HCT116 (cell line): ENCODE data around the gene GNB1L. TPM values are rescaled to one million over a fixed set of nuclear protein-coding genes. Genes with fewer than 3 reads are reported as not detected.

Experiments
- ATAC-seq: fragments of 200-7000 bp; cut with Tn5 transposase; 2 replicates; pipeline ENCODE4 v1.9.1; 2020; ENCODE audit warnings: mild to moderate bottlenecking, moderate library complexity
- BruUV-seq: library from RNA; stranded (reverse); fragments of 400-500 nt; replicated peaks from 2 replicates; lab custom pipeline; 2021; lab: Mats Ljungman, UMichigan
- CTCF ChIA-PET: fragments of 300-600 bp; sonication (Branson Sonifier 250); formaldehyde crosslinking; loops from one replicate; lab custom pipeline; 2021; ENCODE audit warnings: antibody characterized with exemption; lab: Charles Lee
- POLR2A ChIA-PET: fragments of 300-600, 350-600 bp; sonication (Branson Sonifier 250); formaldehyde crosslinking; loops from one replicate; lab custom pipeline; 2021; ENCODE audit warnings: antibody characterized with exemption; lab: Charles Lee
- RAD21 ChIA-PET, 2 experiments: fragments of 300-600 bp; sonication (Branson Sonifier 250); formaldehyde crosslinking; loops; one replicate each; lab custom pipeline; 2023; ENCODE audit warnings: low total read pairs in 2 of 2; ENCODE audit not compliant: uncharacterized antibody in 2 of 2, unreplicated experiment in 2 of 2, low non-redundant PET in 1 of 2; lab: Charles Lee
- DNase-seq: peaks from one replicate; pipeline ENCODE4 v3.0.0-alpha.2; 2010; ENCODE audit warnings: low read depth, low spot score
- H2AFZ ChIP-seq: fragments of 200-600 bp; shearing (Covaris generic), sonication (generic); 2 replicates; pipeline ENCODE4 v1.6.1; 2017; ENCODE audit warnings: low read depth, mixed run types, mixed read lengths, antibody characterized with exemption, low read length; ENCODE audit not compliant: poor library complexity, severe bottlenecking
- H3K27ac ChIP-seq: 2 replicates; pipeline ENCODE4 v1.5.1; 2012; ENCODE audit warnings: low read depth, low read length
- H3K27me3 ChIP-seq: fragments of 200-600 bp; sonication (generic); 2 replicates; pipeline ENCODE4 v1.6.1; 2016; ENCODE audit warnings: mixed run types, low read length, mixed read lengths; ENCODE audit not compliant: insufficient read depth
- H3K36me3 ChIP-seq, 2 experiments: fragments of 200-500 bp in 1 of 2; fragments of 200-600 bp in 1 of 2; sonication (Bioruptor generic) in 1 of 2; sonication (generic) in 1 of 2; 2 replicates each; pipeline versions ENCODE4 v1.5.1 to v1.6.1; 2014 to 2016; ENCODE audit warnings: low read length in 2 of 2, inconsistent platforms in 1 of 2, mixed read lengths in 1 of 2, mixed run types in 1 of 2; ENCODE audit not compliant: insufficient read depth in 2 of 2, control insufficient read depth in 1 of 2
- H3K4me1 ChIP-seq, 2 experiments: fragments of 200-600 bp in 1 of 2; sonication (generic) in 1 of 2; 2 replicates each; pipeline versions ENCODE4 v1.5.1 to v1.6.1; 2012 to 2017; ENCODE audit warnings: low read length in 2 of 2, inconsistent platforms in 1 of 2, mild to moderate bottlenecking in 1 of 2, mixed read lengths in 1 of 2, mixed run types in 1 of 2, moderate library complexity in 1 of 2; ENCODE audit not compliant: insufficient read depth in 2 of 2, control insufficient read depth in 1 of 2
- H3K4me2 ChIP-seq: fragments of 200-600 bp; sonication (generic); 2 replicates; pipeline ENCODE4 v1.6.1; 2017; ENCODE audit warnings: mixed run types, low read length, mixed read lengths
- H3K4me3 ChIP-seq, 2 experiments: fragments of 200-600 bp in 1 of 2; sonication (generic) in 1 of 2; replicated peaks in 1 of 2; 2 replicates each; pipeline ENCODE4 v1.5.1; 2011 to 2016; ENCODE audit warnings: low read length in 2 of 2, control low read depth in 1 of 2, low read depth in 1 of 2, mild to moderate bottlenecking in 1 of 2, mixed read lengths in 1 of 2, mixed run types in 1 of 2
- H3K79me2 ChIP-seq: fragments of 200-600 bp; sonication (generic); 2 replicates; pipeline ENCODE4 v1.6.1; 2017; ENCODE audit warnings: mild to moderate bottlenecking, mixed run types, low read length, moderate library complexity, mixed read lengths; ENCODE audit not compliant: insufficient read depth
- H3K9ac ChIP-seq: fragments of 200-600 bp; sonication (generic); 2 replicates; pipeline ENCODE4 v1.6.1; 2016; ENCODE audit warnings: low read length, mixed read lengths
- H3K9me2 ChIP-seq: fragments of 200-600 bp; sonication (generic), shearing (Covaris generic); 2 replicates; pipeline ENCODE4 v1.6.1; 2017; ENCODE audit warnings: mixed run types, mild to moderate bottlenecking, moderate library complexity; ENCODE audit not compliant: insufficient read depth
- H3K9me3 ChIP-seq, 2 experiments: fragments of 200-500 bp in 1 of 2; fragments of 200-600 bp in 1 of 2; sonication (Bioruptor generic) in 1 of 2; sonication (generic) in 1 of 2; 2 replicates each; pipeline ENCODE4 v1.6.1; 2014 to 2017; ENCODE audit warnings: low read length in 2 of 2, mixed read lengths in 2 of 2, inconsistent platforms in 1 of 2, low read depth in 1 of 2, mild to moderate bottlenecking in 1 of 2, mixed run types in 1 of 2, moderate library complexity in 1 of 2; ENCODE audit not compliant: control insufficient read depth in 1 of 2, insufficient read depth in 1 of 2
- H4K20me1 ChIP-seq: fragments of 200-600 bp; sonication (generic), shearing (Covaris generic); 2 replicates; pipeline ENCODE4 v1.6.1; 2017; ENCODE audit warnings: mixed run types, mild to moderate bottlenecking, moderate library complexity; ENCODE audit not compliant: insufficient read depth
- ATF3 ChIP-seq: IDR thresholded peaks from 2 replicates; pipeline ENCODE4 v1.6.1; 2012
- CBX3 ChIP-seq: IDR thresholded peaks from 2 replicates; pipeline ENCODE4 v1.6.1; 2012; ENCODE audit warnings: low read depth
- CEBPB ChIP-seq: IDR thresholded peaks from 2 replicates; pipeline ENCODE4 v1.6.1; 2012; ENCODE audit warnings: low read depth
- SIN3A ChIP-seq: IDR thresholded peaks from 2 replicates; pipeline ENCODE4 v1.6.1; 2012; ENCODE audit warnings: low read depth
- SRF ChIP-seq: IDR thresholded peaks from 2 replicates; pipeline ENCODE4 v1.6.1; 2012; ENCODE audit warnings: low read depth
- YY1 ChIP-seq: IDR thresholded peaks from 2 replicates; pipeline ENCODE4 v1.6.1; 2011; ENCODE audit warnings: low read length, low read depth, moderate library complexity, mild to moderate bottlenecking; ENCODE audit not compliant: insufficient replicate concordance; ENCODE audit errors: extremely low read depth
- ZBTB33 ChIP-seq: IDR thresholded peaks from 2 replicates; pipeline ENCODE4 v1.6.1; 2011; ENCODE audit warnings: mild to moderate bottlenecking, low read length, moderate library complexity; ENCODE audit not compliant: insufficient replicate concordance; ENCODE audit errors: extremely low read depth
- ZNF274 ChIP-seq: fragments of 200-500 bp; sonication (Bioruptor generic); IDR thresholded peaks from 2 replicates; pipeline ENCODE4 v1.6.1; 2014; ENCODE audit warnings: mild to moderate bottlenecking, low read depth, low read length, inconsistent platforms
- intact Hi-C: fragments of 100-400 bp; cut with micrococcal nuclease; formaldehyde crosslinking; loops from 2 replicates; pipeline ENCODE4 v1.10.0; 2022
- total RNA-seq: library from RNA; stranded (reverse); gene quantifications from one replicate; pipeline ENCODE4 v1.2.1, GENCODE V29; 2021; ENCODE audit not compliant: unreplicated experiment
- TF ChIP-seq, protein P1 (sequence below): IDR thresholded peaks from 2 replicates; pipeline ENCODE4 v1.6.1; 2012; ENCODE audit warnings: low read depth

Gene GNB1L
- total RNA-seq, 1 experiment from 2014 or later, result 12.1 TPM

- no peaks in the 10 kb centered on the region for H3K79me2 ChIP-seq
- no TSS peak for BruUV-seq
- ATAC-seq (no peak), DNase-seq (no peak)
- peak overlapping the region; percentile 50; the same call in 1 of the 2 replicates for H3K9ac ChIP-seq
- no peak overlapping the region for H3K4me3 ChIP-seq
- no peak overlapping the region for H3K4me2 ChIP-seq
- H4K20me1 ChIP-seq, result no peaks in the 10 kb centered on the region
- CTCF ChIA-PET, result no interaction called here
- intact Hi-C loops, result no loop called here
- no peaks in the 10 kb centered on the region for H3K9me2 ChIP-seq
- TF ChIP-seq ZBTB33, result no peak
- TF ChIP-seq YY1, result no peak
- no peak for TF ChIP-seq ZNF274
- no peak for TF ChIP-seq SIN3A
- no peak for TF ChIP-seq CEBPB
- TF ChIP-seq, protein P1, sequence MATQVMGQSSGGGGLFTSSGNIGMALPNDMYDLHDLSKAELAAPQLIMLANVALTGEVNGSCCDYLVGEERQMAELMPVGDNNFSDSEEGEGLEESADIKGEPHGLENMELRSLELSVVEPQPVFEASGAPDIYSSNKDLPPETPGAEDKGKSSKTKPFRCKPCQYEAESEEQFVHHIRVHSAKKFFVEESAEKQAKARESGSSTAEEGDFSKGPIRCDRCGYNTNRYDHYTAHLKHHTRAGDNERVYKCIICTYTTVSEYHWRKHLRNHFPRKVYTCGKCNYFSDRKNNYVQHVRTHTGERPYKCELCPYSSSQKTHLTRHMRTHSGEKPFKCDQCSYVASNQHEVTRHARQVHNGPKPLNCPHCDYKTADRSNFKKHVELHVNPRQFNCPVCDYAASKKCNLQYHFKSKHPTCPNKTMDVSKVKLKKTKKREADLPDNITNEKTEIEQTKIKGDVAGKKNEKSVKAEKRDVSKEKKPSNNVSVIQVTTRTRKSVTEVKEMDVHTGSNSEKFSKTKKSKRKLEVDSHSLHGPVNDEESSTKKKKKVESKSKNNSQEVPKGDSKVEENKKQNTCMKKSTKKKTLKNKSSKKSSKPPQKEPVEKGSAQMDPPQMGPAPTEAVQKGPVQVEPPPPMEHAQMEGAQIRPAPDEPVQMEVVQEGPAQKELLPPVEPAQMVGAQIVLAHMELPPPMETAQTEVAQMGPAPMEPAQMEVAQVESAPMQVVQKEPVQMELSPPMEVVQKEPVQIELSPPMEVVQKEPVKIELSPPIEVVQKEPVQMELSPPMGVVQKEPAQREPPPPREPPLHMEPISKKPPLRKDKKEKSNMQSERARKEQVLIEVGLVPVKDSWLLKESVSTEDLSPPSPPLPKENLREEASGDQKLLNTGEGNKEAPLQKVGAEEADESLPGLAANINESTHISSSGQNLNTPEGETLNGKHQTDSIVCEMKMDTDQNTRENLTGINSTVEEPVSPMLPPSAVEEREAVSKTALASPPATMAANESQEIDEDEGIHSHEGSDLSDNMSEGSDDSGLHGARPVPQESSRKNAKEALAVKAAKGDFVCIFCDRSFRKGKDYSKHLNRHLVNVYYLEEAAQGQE, result no peak
- TF ChIP-seq CBX3, result no peak
- TF ChIP-seq SRF, result no peak
- TF ChIP-seq ATF3, result no peak
- POLR2A ChIA-PET, result no interaction called here
- RAD21 ChIA-PET, result no interaction called here
- no peaks in the 10 kb centered on the region for H3K9me3 ChIP-seq
- H3K27ac ChIP-seq, result no peak overlapping the region
- H3K36me3 ChIP-seq, result no peaks in the 10 kb centered on the region
- H3K27me3 ChIP-seq, result no peaks in the 10 kb centered on the region
- no peak overlapping the region for H2AFZ ChIP-seq
- peaks cover 23 to 34% of the 10 kb centered on the region in 2 experiments for H3K4me1 ChIP-seq
Observed at GRCh38 chr22:19882446-19883381, 28.0 kb upstream of the GNB1L start.
